Raji (cell line): ENCODE data around the gene CCDC78.

Experiments
- POLR2A ChIP-seq: IDR thresholded peaks from 2 replicates; pipeline ENCODE4 v1.6.1; 2011; ENCODE audit warnings: low read depth, low read length, control low read depth; ENCODE audit not compliant: insufficient read depth

Gene CCDC78

DNA sequence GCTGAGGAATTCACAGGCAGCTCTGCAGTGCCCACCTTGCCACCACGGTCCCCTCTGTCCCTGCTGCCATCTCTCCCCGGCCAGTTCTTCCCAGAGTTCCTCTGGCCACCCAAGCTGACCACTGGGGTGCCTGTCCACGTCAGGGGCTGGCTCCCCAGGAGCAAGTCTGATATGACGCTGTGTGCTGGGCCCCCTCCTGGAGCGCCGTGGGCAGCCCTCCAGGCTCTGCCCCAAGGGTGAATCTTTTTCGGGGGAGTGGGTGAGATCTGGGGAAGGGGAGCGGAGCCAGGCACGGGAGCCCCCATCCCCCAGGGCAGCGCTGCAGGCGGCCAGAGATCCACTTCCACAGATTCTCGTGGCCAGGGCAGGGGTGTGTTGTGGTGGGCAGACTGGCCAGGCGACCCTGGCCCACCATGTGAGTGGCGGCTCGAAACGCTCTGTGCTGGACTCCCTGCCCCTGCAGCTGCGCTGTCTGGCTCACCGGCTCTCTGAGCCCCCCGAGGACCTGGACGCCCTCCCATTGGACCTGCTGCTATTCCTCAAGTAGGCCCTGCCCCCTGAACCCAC is 38.0 kb upstream of the CCDC78 start:
- TF ChIP-seq POLR2A: no peak

DNA sequence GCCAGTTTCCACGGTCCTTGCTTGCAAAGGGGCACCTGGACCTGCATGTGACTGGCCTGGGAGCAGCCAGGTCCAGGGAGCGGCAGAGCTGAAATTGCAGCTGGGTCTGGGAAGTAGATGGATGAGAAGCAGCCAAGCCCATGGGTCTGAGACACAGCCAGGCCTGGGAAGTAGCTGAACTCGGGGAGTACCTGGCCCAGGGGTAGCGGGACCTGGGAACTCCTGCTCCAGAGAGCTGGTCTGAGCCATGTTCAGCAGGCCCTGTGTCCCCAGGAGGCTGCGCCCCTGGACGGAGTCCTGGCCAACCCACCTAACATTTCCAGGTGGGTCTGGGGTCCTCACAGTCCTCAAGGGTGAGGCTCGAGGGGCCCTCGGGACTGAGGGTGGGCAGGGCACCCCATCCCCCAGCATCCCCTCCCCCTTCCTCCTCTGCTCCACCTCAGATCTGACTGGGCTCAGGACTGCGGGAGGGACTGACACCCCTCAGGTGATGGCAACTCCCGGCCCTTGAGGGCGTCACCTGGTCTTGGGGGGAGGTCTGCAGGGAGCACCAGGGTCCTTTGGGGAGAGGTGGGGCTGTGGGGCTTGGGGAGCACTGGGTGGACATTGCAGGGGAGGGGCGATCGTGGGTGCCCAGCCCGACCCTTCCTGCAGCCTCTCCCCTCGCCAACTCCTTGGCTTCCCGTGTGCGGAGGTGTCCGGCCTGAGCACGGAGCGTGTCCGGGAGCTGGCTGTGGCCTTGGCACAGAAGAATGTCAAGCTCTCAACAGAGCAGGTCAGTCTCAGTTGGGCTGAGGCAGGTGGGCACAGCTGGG is 37.3 kb upstream of the CCDC78 start:
- TF ChIP-seq POLR2A: no peak

DNA sequence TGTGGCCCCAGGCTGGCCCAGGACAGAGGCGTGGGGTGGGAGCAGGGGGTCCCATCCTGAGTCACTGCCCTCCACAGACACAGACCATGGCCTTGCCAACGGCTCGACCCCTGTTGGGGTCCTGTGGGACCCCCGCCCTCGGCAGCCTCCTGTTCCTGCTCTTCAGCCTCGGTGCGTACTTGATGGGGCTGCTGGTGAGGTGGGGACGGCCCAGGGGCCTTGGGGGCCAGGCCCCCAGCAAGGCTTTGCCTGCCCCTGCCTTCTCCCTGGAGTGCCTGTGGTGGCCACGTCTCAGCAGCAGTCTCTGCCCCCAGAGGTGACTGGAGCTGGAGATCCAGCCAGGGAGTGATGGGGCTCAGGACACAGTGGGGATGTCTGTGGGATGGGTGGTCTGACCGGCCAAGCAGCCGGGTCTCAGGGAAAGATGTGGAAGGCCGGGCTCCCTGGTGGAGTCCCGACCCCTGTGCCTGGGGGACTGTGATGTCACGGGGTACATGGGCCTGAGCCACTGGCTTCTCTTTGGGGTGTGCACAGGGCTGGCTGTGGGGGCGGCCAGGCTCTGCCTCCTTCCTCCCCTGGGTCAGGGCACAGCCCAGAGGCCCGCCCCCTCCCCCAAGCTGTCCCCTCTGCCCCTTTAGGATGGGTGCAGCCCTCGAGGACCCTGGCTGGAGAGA is 36.5 kb upstream of the CCDC78 start:
- no peak for TF ChIP-seq POLR2A

DNA sequence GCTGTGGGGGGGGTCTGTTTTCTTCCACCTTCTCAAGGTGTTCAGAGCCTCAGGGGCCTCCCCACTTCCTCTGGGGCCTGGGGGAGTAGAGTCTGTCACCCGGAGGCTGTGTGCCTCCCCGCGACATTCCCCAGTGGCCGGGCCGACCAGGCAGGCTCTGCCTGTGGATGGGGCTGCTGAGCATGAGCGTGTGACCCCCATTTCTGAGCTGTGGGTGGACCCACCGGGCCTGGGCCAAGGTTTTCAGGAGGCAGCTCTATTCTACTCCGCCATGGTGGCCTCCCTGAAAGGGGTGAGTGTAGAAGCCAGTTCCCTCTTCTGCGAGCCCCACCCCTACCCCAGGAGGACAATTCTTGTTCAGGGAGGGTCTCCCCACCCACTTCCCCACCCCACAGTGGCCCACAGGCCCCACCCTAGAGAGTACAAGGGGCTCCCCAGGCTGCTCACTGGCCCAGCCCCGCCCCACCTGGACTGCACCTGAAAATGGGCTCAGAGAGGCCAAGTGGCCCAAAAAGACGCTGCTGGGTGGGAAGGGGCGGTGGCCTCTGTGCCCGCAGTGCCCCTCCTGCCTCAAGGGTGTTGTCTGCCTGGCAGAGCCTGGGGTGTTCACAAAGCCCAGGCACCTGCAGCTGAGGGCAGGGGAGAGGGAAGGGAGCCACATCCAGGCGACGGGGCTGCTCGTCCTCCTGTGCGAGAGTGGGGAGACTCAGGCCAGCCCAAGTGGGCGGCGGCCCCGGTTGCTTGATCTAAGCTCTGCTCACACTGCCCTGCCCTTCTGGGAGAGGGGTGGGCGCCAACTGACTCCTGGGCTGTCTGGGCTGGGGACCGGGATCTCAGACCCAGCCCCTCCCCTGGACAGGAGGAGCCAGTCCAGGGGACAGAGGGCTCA is 35.6 kb upstream of the CCDC78 start:
- no peak for TF ChIP-seq POLR2A

DNA sequence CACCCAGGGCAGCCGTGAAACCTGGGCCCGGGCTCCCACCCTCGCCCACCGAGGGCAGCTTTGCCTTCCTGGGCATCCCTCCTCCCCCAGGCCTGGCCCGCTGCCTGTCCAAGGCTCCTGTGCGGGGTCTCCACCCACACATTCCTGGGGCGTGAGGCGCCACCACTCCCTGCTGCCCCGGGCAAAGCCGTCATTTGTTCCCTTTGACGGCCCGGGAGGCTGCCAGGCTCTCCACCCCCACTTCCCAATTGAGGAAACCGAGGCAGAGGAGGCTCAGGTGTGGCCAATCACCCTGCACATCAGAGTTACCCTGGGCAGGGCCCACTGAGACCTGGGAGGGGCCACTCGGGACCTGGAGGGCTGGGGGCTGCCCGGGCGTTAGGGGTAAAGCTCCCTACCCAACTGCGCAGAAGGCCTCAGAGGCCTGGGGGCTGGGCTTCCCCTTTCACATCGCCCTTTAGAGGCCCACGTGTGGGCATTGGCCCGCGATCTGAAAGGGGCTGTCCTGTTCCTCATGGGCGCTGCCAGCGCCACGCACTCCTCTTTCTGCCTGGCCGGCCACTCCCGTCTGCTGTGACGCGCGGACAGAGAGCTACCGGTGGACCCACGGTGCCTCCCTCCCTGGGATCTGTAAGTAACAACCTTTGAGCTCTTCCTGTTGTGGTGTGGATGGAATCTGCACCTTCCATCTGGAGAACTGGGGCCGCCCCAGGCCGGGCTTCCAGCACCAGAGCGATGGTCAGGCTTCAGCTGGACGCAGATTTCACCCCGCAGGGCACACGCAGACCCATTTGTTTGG is 34.5 kb upstream of the CCDC78 start, which contains the start of gene MSLN:
TSS of gene MSLN (plus strand) at position 190 of the 799 bp plus-strand sequence. CDS start 1,947 bp downstream, outside the sequence.
- no peak for TF ChIP-seq POLR2A

DNA sequence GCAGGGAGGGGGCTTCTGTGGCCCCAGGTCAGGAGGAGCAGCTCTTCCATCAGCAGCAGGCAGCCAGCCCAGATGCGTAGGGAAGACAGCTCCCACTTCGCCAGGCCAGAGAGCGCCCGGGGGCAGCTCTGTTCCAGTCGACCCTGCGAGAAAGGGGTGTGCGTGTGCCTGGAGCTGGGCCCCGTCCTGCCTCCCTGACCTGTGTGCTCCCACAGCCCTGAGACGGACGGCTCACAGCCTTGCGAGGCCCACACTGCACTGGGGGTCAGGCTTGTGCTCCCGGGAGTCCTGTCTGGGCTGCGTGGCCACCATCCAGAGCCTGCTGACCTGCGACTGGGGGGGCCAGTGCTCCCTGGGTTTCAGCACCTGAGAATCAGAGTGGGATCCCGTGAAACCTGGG is 33.8 kb upstream of the CCDC78 start:
- no peak for TF ChIP-seq POLR2A

DNA sequence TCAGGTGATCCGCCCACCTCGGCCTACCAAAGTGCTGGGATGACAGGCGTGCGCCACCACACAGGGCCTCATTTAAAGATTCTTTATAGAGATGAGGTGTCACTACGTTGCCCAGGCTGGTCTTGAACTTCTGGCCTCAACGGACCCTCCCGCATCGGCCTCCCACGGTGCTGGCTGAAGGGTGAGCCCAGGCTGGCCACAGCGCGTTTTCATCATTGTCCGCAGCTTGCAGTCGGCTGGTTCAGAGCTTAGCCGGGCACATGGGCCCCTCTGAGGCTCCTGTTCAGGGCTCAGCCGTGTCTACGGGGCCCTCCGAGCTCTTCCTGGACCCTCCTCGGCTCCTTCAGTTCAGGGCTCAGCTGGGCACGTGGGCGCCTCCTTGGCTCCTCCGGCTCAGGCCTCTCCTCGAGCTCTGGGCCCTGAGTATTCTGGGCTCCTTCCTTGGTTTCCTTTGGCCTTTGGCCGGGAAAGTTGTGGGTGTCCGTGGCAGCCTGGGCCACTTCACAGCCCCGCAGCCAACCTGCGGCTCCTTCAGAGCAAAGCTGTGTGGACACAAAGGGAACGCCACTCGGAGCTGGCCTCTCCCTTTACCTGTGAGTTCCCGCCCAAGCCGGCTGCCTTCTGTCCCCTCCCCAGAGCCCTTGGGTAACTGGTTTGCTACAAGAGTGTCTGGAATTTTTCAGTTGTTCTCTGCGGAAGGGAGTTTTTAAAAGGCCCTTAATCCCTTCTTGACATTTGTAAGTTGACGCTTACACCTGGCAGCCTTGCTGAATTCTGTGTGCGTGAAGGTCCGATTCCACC is 33.1 kb upstream of the CCDC78 start:
- TF ChIP-seq POLR2A: no peak

DNA sequence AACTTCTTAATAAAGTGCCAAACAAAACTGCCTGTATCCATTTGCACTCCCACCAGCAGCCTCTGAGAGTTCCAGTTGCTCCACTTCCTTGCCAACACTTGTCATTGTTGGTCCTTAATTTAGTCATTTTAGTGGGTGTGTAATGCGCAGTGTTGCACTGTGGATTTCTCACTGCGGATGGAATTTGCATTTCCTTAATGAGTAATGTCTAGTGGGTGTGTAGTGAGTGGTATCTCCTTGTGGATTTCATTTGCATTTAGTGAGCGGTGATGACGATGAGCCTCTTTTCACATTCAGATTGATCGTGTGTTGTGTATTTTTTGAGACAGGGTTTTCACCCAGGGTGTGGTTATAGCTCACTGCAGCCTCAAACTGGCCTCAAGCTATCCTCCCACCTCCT is 30.2 kb upstream of the CCDC78 start:
- no peak for TF ChIP-seq POLR2A

DNA sequence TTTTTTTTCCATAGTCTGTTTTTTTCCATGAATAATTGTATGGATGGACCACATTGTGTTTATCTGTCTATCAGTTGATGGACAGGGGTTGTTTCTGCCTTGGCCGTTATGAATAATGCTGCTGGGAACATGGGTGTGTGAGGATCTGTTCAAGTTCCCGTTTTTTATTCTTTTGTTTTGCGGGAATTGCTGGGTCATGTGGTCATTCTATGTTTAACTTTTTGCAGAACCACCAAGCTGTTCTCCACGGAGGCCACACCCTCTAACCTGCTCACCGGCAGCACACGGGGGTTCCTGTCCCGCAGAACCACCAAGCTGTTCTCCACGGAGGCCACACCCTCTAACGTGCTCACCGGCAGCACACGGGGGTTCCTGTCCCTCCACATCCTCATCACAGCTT is 28.4 kb upstream of the CCDC78 start:
- TF ChIP-seq POLR2A: no peak

DNA sequence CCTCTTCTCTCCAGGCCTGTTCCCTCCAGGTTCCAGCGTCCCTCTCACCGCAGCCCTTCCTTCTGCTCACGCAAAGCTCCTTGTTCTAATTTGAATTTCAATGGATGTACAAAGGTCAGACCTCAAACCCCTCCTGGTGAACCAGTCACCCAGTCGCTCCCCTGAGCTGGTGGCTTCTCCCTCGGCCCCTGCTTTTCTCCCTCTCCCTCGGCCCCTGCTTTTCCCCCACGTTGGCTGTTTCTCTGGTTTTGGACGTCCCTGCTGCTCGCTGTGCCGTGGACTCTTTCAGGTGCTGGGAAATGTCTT is 25.7 kb upstream of the CCDC78 start:
- no peak for TF ChIP-seq POLR2A

DNA sequence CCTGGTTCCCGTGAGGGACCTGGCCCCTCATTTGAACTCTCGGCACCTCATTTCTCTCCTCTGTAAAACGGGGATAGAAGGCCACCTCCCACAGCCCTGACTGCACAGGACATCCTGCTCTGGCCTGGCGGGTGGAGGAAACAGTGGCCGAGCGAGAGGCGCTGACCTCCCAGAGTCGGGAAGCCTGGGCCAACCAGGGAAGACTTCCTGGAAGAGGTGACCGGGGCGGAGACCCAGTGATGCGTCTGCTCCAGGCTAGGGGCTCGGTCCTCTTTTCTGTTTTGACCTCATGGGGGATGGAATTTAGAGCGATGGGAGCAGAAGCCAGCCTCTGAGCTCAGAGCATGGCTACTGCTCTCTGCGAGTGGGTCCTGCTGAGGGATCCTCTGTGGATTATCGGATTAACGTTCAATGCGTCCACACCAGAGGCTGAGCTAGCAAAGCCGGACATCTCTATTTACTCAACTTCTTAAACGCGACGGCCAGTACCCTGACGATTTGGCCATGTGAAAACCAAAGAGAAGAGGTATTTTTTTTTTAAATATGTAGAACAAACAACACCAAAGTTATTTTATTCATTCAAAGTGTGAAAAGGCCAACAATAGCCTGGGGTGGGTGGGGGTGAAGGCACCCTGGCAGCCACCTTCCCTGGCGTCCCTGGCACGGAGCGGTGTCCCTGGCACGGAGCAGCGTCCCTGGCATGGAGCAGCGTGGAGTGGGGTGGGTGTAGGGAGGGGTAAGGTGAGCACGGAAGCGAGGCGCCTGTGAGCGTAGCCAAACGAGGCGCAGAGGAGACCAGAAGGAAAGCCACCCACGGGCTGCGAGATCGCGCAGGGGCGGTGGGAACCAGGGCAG is 25.1 kb upstream of the CCDC78 start:
- no peak for TF ChIP-seq POLR2A

DNA sequence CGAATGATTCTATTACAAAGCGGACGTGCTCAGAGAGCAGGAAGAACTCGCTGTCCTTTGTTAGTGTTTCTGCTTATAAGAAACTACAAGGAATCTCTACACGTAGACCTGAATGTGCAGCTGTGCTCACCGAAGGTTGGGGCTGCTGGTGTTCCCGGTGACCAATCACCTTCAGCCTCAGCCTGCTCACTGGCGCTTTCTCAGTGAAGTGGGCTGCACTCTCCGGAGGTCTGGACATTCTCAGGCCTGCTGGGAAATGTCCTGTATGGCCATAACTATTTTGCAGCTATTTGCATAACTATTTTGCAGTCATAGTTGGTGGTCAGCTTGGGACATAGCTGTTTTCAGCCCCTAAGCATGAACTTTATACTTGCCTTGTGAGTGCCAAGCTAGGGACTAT is 24.2 kb upstream of the CCDC78 start:
- no peak for TF ChIP-seq POLR2A

DNA sequence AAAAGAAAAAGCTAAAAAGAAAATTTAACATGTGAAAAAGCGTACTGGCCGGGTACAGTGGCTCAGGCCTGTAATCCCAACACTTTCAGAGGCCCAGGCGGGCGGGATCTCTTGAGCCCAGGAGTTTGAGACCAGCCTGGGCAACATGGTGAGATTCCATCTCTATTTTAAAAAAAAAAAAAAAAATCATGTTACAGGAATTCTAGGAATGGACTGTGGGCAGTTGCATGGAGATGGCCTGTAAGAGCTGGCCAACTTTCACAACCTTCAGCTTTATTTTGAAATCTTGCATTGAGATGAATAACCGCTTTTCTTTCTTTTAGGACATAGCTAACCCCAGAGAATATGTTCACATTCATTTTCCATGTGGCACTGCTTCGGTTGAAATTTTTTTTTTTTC is 22.8 kb upstream of the CCDC78 start:
- no peak for TF ChIP-seq POLR2A
